ENCODE data around the gene ANKS1B.
"Not testable (repeated sequence)": the region's sequence is repeated elsewhere in the genome, so short reads cannot be mapped to it uniquely, and the experiment has no call there.

ANKS1B gene

DNA sequence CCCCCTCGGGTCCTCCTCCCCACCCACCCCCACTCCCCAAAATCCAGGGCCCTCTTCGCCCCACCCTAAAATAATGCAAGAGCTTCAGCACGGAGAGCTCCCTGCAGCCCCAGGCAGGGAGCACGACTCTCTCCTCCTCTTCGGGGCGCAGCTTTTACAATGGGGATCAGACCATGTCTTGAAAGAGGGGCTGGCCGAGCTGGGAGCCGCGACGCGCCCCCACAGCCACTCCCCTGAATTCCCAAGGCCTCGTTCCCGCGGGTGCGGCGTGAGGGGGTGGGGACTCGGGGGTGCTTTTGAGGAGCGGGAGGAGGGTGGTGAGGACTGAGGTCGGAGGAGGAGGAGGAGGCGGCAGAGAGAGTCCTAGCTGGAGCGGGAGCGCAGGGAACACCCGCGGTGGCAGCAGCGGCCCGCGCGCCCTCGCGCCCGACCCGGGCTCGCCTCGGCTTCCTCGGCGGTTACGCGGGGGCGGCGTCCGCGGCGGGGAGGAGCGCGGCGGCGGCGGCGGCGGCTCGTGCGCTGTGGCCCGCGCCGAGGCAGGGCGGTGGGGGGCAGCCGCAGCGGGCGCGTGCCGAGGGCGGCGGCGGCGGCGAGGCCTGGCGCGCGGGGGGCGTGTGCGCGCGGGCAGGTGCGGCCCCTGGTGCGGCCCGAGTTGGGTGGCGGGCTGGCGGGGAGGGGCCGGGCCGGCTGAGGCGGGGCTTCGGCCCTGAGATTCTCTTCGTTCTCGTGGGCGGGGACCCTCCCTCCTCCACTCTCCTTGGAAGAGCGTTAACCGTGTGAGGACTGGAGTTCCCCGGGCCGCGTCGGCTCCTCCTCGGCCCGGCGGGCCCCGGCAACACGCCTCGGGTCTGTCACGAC, at the start of gene ANKS1B:
TSS of gene ANKS1B (minus strand) at position 666 of the 858 bp plus-strand sequence. CDS start 699 bp downstream, outside the sequence.
- DNase-seq: peak; percentile 52 to 65

DNA sequence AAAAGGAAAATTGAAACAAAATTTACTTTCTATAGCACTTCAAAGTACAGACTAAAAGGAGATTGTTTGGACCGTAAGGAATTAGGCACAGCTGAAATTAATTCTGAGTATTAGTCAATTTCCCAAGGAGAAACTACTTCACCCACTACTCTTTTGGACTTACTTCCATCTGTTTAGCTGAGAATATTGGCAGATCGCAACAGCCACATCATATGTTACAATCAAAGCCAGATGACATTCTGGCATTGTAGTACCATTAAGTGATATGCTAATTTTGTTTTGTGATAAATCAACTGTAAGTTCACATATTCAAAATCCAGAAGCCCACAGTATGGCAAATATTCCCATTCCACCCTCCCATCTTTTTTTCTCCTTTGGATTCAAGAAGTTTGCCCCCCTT, 47.1 kb upstream of the ANKS1B start:
- no peak for DNase-seq

DNA sequence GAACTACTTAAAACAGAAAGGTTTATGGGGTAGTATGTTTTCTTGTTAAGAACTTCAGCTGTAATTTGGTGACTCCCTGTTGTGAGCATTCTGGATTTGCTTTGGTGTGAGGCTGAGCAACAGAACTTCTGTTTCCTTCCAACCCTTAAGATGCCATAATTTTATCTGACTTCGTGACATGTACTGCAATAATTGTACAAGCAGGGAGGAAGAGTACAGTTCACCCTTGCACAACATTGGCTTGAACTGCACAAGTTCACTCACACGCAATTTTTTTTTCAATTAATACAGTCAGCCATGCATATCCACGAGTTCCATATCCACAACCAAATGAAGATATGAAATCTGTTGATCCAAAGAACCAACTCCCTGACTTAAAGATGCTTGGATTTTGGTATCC, 42.9 kb upstream of the ANKS1B start:
- DNase-seq: no peak

DNA sequence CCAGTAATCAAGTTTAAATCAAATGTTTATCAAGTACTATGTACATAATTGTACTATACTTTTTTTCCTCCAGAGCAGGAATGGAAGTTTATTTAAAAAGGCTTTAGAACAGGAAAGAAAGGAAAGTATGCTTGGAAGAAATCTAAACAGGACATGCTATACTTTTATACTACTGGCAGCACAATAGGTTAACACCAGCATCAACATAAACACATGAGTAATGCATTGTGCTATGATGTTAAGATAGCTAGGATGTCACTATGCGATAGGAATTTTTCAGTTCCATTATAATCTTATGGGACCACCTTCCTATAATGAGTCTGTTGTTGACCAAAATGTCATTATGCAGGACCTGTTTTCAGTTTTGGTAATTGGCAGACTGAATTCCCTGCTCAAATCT, 41.5 kb upstream of the ANKS1B start:
- DNase-seq: no peak

DNA sequence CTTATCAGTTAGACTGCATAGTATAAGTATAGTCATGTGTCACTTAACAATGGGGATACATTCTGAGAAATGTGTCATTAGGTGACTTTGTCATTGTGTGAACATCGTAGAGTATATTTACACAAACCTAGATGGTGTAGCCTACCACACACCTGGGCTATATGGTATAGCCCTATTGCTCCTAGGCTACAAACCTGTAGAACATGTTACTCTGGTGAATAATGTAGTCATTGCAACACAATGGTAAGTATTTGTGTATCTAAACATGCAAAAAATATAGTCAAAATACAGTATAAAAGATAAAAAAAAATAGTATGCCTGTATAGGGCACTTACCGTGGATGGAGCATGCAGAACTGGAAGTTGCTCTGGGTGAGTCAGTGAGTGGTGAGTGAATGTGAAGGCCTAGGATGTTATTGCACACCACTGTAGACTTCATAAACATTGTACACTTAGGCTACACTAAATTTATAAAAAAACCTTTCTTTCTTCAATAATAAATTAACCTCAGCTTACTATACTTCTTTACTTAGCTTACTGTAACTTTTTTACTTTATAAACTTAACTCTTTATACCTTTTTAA, 40.3 kb upstream of the ANKS1B start:
- no peak for DNase-seq

DNA sequence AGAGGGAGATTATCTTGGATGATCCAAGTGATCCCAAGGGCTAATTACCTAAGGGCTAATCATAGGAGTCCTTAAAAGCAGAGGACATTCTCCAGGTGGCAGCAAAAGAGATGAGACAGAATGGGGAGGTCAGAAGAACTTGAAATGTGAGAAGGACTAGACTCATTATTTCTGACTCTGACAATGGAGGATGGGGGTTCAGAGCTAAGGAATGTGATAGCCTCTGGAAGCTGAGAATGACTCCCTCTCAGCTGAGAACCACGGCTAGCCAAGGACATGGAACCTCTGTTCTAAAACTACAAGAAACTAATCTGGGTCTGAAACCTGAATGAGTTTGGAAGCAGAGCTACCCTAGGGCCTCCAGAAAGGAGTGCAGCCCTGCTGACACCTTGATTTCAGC, 35.6 kb upstream of the ANKS1B start:
- DNase-seq: no peak

DNA sequence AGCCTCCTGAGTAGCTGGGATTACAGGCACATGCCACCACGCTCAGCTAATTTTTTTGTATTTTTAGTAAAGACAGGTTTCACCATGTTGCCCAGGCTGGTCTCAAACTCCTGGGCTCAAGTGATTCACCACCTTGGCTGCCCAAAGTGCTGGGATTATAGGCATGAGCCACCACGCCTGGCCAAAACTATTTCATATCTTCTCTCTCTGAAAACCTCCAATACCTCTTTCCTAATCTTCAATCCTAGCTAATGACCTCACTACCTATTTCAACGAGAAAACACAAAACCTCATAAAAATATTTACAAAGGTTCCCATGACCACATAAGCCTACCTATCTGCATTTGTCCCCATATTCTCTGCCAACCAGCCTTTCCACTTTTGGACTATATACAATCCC, 32.3 kb upstream of the ANKS1B start:
- no peak for DNase-seq

DNA sequence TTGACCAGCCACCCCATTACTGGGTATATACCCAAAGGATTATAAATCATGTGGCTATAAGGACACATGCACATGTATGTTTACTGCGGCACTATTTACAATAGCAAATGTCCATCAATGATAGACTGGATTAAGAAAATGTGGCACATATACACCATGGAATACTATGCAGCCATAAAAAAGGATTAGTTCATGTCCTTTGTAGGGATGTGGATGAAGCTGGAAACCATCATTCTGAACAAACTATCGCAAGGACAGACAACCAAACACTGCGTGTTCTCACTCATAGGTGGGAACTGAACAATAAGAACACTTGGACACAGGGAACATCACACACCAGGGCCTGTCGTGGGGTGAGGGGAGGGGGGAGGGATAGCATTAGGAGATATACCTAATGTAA, 31.6 kb upstream of the ANKS1B start:
- DNase-seq: not testable (repeated sequence)

DNA sequence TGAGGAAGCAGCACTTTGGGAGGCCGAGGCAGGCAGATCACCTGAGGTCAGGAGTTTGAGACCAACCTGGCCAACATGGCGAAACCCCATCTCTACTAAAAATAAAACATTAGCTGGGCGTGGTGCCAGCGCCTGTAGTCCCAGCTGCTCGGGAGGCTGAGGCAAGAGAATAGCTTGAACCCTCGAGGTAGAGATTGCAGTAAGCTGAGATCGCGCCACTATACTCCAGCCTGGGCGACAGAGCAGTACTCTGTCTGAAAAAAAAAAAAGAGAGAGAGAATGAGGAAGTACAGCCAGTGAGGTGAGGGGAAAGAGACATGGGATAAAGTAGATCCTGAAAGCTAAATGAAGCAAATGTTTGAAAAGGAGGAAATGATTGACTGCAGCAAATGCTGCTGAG, 21.1 kb upstream of the ANKS1B start:
- DNase-seq: not testable (repeated sequence)

DNA sequence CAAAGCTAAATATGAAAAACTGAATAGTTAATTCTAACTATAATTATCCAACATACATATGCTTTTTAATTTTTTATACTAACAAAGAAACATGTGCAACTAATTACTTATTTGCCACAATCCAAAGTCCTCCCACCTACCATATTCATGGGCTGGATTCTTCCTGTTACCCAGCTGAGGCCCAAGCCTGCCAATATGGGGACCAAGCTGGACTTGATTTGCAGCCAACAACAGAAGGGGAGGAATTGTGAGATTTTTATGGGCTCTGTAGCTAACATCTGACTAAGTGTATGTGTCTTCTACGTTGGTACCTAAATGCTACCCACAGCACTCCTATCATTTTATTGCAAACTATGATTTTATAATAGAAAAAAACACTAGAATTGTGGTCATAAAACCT, 13.1 kb upstream of the ANKS1B start:
- DNase-seq: no peak

DNA sequence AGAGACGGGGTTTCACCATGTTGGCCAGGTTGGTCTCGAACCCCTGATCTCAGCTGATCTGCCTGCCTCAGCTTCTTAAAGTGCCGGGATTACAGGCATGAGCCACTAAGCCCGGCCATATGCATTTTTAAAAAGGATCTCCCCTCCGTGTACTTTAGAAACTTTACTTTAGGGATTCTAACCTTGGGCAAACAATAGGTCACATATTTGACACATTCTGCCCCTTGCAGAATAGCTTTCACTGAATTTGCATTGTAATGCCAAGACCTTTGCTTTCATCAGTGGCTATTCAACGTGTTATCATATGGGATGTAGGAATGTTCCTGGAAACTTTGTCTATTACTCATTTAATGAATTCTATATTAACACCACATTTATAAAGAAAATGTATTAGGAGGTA, 11.4 kb upstream of the ANKS1B start:
- DNase-seq: no peak

DNA sequence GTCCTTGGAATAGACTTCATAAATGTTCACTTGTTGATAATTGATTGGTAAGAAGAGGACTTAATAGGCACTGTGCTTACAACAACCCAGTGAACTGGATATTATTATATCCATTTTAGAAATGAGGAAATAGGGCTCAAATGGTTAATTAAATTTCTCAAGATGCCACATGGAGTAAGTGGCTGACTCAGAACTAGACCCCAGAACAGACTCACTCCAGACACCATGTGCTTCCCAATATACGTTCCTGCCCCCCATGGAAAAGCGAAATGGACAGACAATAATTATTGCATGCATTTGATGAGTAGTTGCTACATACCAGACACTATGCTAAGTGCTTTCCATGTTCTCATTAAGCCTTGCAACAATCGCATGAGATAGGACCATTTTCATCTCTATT, 895 bp upstream of the ANKS1B start:
- DNase-seq: no peak

DNA sequence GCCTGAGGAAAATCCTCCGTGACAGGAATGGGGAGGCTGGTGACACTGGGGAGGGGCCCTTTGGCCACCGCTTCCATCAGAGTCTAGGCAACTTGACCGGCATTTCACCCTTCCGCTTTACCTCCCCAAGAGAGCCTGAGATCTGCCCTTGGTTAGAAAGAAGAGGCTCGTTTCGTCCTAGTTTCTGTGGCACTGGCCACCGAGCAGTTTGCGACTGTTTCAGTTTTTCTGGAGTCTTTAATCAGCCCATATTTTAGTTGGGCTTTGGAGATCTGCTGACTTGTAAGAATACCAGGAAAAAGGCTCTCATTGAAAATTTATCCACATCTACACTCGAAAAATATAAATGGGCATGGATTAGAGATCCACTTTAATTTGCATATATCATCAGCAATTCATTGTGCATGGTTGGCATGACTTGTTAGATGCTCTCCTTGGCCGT, 414 bp upstream of the ANKS1B start:
- peak in 1 of 2 experiments; percentile 42 for DNase-seq

DNA sequence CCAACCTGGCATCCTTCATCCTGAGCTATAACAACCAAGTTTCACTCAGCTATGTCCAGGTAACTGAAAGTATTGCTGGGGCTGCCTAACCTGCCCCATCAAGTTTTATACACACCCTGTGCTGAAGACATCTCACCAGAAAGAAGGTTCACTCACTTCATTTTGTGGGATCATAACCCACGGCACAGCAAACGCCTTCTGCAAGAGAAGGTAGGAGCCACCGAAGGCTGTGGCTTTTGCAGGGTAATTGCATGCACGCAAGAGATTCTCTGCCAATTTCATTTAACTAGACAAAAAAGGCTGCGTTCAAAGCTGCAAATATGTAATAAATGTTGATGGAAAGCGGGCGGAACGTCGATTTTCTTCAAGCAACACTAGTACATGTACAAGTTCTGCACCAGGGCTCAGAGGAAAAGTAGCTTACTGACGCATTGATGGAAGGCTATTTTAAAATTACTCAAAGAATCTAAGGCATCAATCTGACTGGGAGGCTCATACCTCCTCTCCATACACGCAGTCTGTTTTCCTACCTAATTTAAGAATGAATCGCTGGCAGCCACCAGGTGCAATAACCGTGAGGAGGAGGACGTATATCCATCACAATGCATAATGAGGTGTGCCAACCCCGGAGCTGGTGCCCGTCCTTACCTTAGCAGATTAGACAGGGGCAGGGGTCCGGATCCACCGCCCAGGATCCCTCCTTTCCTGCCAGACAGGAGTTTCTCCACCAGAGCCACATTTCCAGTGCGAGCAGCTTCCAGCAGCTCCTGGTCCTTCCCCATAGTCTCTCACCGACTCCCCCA, 1.1 kb downstream of the ANKS1B start:
- no peak for DNase-seq

DNA sequence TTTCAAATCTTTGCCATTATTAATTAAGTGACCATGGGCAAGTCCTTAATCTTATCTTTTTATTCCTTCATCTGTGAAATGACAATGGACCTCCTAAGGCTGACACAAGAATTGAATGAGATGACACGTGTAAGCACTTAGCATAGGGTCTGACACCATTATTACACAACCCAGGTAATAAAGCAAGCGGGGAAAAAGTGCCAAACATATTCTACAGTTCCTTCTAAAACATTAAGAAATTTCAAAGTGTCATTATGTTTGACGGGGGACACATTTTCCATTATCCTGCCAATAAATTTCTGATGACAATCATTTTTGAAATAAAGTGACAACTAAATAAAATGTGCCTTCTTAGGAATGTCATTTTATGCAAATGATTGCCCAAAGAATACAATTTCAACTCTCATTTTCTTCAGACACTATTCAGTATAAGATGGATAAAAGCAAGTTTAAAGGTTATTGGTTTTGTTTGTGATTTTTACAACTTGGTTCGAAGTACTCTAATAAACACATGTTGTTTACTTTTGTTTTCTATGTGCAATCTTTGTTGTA, 3.0 kb downstream of the ANKS1B start:
- DNase-seq: no peak

DNA sequence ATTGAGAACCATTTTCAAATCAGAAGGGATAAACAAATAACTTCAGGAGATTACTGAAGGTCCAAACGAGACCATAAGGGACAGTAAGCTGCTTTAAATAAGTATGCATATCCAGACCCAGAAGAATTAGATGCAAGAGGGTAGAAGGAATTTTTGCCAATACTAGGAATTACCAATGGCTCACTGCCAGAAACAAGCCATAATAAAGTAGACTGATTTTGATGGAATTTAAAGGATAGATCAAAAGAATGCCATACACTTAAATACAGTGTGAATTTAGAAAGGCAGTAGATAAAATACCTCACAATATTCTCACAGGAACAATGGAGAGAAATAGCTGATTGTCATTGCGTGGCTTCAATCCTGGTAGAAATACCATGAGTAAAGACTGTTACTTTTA, 5.3 kb downstream of the ANKS1B start:
- no peak for DNase-seq

DNA sequence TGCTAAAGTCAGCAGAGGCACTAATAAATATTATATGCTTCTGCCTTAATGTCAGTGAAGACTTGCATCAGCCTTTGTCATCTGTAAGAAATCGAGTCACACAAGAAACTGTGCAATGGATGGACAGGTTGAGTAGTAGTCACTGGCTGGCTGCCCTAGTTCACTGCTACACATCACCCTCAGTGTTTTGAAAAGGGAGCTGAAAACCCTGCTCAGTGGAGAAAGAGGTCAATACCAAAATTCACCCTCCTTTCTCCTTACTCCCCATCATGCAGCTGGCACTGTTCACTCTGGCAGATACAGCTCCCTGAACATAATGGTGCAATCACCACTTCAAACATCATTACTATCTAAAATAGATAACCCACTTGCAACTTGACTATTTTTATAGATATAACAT, 6.6 kb downstream of the ANKS1B start:
- DNase-seq: no peak

DNA sequence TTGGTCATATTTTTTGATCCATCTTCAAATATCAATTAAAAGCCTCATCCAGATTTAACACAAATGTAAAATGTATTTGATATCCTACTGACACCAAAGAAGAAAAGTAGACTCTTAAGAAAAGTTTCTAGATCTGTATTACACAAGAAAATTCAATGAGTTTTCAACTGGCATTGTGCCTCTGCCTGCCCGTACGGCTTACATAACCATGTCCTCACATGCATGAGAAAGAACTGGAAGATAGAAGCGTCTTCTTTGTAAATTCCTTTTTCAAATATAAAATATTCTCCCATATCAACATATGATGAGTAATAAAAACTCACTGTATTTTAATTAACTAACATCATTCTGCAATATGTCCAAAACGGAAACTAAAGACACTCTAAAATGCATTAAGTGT, 7.2 kb downstream of the ANKS1B start:
- no peak for DNase-seq

DNA sequence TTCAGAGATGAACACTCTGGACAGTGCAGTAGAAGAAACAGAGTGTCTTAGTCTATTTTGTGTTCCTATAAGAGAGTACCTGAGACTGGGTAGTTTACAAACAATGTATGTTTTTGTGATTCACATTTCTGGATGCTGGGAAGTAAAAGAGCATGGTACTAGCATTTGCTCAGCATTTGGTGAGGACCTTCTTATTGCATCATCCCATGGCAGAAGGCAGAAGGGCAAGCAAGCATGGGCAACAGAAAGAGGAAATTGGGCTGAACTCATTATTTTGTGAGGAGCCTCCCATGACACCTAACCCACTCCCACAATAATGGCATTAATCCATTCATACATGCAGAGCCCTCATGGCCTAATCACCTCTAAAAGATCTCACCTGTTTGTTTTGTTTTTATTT, 8.0 kb downstream of the ANKS1B start:
- DNase-seq: no peak

DNA sequence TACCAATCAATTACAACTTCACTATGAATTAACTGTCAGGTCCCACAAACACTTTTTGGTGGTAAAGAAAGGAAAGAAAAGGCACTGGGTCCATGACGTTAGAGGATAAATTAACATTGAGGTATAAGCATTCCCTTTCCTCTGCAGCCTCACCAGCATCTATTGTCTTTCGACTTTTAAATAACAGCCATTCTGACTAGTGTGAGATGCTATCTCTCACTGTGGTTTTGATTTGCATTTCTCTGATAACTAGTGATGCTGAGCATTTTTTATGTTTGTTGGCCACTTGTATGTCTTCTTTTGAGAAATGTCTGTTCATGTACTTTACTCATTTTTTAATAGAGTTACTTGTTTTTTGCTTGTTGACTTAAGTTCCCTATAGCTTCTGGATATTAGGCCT, 9.4 kb downstream of the ANKS1B start:
- no peak for DNase-seq

DNA sequence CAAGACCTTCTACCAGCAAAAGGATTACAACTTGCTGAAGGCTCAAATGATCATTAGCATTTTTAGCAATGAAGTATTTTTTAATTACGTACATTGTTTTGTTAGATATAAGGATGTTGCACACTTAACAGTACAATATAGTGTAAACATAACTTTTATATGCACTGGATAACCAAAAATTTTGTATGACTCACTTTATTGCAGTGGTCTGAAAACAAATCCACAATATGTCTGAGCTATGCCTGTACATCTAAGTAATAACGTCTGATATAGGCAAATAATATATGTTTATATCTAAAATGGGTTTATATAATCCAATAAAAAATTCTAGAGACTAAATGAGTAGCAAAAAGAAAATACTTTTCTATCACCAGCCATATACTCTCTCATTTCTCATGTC, 10.6 kb downstream of the ANKS1B start:
- DNase-seq: no peak

DNA sequence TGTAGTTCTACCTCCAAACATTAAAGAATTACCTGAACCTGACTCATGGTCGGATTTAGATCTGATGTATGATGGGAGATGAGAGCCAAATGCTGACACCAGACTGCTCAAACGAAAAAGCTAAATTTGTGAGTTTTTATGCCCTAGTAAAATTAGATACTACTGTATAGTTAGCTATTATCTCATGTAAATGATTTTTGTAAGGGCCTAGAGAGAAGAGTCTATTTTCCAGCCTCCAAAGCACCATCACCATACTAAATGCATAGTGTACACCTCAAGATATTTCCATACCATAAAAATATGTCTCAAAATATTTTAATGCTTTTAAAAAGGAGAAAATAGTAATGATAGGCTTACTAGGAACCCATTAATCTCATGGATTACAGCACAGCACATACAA, 18.3 kb downstream of the ANKS1B start:
- no peak for DNase-seq

DNA sequence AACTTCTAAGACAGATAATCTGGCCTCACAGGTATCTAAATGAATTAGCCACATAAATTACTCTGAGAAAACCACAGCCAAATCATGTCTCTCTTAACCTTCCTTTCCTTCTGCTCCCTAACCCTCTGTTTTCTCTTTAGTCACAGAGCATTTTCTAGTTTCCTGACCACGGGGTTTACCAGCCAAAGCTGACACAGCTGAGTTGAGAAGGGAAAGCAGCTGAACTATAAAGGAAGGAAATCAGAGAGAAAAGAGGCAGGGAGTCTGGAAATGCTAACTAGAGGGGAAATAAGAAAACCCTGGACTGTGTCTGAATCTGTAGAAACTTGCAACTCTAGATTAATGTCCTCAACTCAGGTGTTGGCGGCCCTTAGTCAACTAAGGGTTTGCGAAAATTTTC, 24.4 kb downstream of the ANKS1B start:
- no peak for DNase-seq

Data from NCI-H1930 (cell line).